ENCODE data around the gene KLK6.

KLK6 gene

DNA sequence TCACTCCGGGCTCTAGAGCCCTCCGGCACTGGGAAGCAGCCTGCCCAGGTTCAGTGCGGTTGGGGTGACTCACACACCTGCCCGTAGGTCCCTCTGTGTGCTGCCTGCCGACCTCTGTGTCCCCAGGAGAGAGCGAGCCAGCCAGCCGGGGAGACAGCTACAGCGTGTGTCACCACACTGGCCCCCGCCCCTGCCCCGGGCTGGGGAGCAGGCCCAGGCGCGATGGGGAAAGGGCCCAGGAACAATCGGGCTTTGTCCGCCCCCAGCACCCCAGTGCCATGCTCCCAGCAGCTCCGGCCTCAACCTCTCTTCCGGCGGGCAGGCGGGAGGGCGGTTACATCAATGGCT, at the start of gene KLK6:
KLK6 (minus strand) TSS at position 179 of the 348 bp plus-strand sequence. CDS start 1,487 bp downstream, outside the sequence.
- TF ChIP-seq CTCF (IDR thresholded peaks at IDR 0.05; ENCODE audit: low read depth, low read length) = no peak
- H3K4me3 ChIP-seq (ENCODE audit: low read depth, low read length) = no peak within 1 kb of the TSS

GRCh38 chr19:51018745-51019543, 49.6 kb upstream of the KLK6 start:
- no peak for TF ChIP-seq CTCF (IDR thresholded peaks at IDR 0.05; ENCODE audit: low read depth, low read length)
- no peak overlapping the region for H3K4me3 ChIP-seq (ENCODE audit: low read depth, low read length)

- peak; percentile 62 for TF ChIP-seq CTCF (IDR thresholded peaks at IDR 0.05; ENCODE audit: low read depth, low read length)
- no peak overlapping the region for H3K4me3 ChIP-seq (ENCODE audit: low read depth, low read length)
Observed at GRCh38 chr19:51016798-51017683, 47.6 kb upstream of the KLK6 start.

DNA sequence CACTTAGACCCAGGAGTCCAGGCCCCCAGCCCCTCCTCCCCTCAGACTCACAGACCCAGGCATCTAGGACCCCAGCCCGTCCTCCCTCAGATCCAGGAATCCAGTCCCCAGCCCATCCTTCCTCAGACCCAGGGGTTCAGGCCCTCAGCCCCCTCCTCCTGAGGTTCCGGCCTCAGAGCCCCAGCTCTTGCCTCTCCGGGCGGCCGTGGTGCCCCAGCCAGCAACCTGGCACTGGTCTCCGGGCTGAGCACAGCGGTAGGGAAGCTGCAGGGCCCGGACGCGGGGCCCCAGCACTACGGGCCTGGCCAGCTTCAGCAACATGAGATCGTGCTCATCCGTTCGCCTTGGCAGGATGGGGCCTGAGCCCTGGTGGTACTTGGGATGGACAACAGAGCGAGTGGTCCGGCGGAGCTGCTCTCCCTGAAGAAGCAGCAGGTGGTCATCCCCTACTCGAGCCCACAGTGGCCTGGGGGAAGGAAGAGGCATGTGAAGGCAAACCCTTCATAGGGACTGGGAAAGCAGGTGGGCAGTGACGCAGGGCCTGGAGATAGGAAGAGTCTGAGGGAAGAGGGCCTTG, 46.4 kb upstream of the KLK6 start:
- TF ChIP-seq CTCF (IDR thresholded peaks at IDR 0.05; ENCODE audit: low read depth, low read length) = no peak

DNA sequence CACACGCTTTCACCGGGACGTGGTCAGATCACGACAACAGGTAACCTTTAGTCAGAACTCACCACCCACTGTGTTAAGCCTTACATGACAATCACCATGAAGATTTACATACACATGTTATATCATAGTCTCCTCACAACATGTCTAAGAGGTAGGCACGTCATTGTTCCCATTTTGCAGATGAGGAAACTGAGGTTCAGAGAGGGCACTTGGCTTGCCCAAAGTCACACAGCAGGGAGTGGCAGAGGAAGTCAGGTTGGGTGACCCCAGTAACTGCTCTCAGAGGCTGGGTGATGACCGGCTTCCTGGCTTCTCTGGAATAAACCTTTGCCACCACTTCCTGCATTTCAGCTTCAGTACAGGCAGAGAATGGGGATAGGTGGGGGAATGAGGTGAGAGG, 44.9 kb upstream of the KLK6 start:
- H3K4me3 ChIP-seq (ENCODE audit: low read depth, low read length) = no peak overlapping the region

More for the DNA sequence above, 46.4 kb upstream of the KLK6 start:
- H3K4me3 ChIP-seq (ENCODE audit: low read depth, low read length) = no peak overlapping the region

GRCh38 chr19:51012661-51013190, 43.3 kb upstream of the KLK6 start:
- H3K4me3 ChIP-seq (ENCODE audit: low read depth, low read length) = no peak overlapping the region
- no peak for TF ChIP-seq CTCF (IDR thresholded peaks at IDR 0.05; ENCODE audit: low read depth, low read length)

More for the DNA sequence above, 44.9 kb upstream of the KLK6 start:
- TF ChIP-seq CTCF (IDR thresholded peaks at IDR 0.05; ENCODE audit: low read depth, low read length) = no peak

Data from WI38 (cell line).